ENCODE data around the gene ATOX1.

GRCh38 chr5:151717416-151717815 is 41.0 kb downstream of the ATOX1 start:
- no peak for TF ChIP-seq CTCF (tag by site-specific recombination; IDR thresholded peaks at IDR 0.05)
- TF ChIP-seq ZNF426 (tag by site-specific recombination; IDR thresholded peaks at IDR 0.05): no peak
- no peak for TF ChIP-seq ZNF555 (tag by site-specific recombination; conservative IDR thresholded peaks at IDR 0.05)
- TF ChIP-seq ZBTB49 (tag by site-specific recombination; IDR thresholded peaks at IDR 0.05; ENCODE audit: low read depth): no peak
- no peak for TF ChIP-seq ZNF600 (tag by site-specific recombination; IDR thresholded peaks at IDR 0.05)
- no peak for TF ChIP-seq PBX3 (CRISPR knock-in tag; IDR thresholded peaks at IDR 0.05)
- TF ChIP-seq ZNF549 (tag by site-specific recombination; IDR thresholded peaks at IDR 0.05): no peak
